ENCODE results near the gene ITSN1. TPM values are rescaled to one million over a fixed set of nuclear protein-coding genes. Genes with fewer than 3 reads are reported as not detected.
"Not testable (repeated sequence)": the region's sequence is repeated elsewhere in the genome, so short reads cannot be mapped to it uniquely, and the experiment has no call there.

The ITSN1 gene
- total RNA-seq, 1 experiment from 2014 or later, result 42.6 TPM

DNA sequence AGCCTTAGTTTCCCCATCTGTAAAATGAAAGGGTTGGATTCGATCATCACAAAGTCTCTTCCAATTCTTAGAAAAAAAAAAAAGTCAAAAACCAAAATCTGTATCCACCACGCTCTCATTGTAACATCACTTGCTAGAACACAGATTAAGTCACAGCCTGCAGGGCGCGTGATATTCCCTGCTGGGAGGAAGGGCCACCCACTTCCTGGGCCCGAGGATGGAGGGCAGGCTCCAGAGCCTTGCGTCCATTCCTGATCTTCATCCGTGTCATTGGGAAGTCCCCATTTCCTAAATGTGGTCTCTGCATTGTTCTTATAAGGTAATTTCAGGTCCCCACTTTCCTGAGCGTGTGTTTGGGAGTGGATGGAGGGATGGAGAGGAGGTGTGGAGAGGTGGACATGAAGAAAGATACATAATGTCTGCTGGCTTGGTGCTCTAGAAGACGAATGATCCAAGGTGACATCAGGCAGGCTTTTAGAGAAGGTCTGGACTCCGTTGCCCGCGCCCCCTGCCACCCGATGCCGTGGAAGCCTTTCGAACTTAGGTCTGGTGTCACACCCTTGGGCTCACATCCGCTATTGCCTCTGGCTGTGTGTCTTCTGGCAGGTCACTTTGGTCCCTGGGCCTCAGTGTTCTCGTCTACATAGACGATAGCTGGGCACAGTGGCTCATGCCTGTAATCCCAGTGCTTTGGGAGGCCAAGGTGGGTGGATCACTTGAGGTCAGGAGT, 217.2 kb downstream of the ITSN1 start:
- BruUV-seq (replicated peaks), result no TSS peak
- intact Hi-C loops (cut with micrococcal nuclease), result no loop called here
- peaks cover 7% of the 10 kb centered on the region for H3K4me1 Mint-ChIP-seq (ENCODE audit: insufficient read depth, unreplicated experiment)
- no peaks in the 10 kb centered on the region for H3K36me3 Mint-ChIP-seq (ENCODE audit: insufficient read depth, unreplicated experiment)
- TF ChIP-seq, protein P1, sequence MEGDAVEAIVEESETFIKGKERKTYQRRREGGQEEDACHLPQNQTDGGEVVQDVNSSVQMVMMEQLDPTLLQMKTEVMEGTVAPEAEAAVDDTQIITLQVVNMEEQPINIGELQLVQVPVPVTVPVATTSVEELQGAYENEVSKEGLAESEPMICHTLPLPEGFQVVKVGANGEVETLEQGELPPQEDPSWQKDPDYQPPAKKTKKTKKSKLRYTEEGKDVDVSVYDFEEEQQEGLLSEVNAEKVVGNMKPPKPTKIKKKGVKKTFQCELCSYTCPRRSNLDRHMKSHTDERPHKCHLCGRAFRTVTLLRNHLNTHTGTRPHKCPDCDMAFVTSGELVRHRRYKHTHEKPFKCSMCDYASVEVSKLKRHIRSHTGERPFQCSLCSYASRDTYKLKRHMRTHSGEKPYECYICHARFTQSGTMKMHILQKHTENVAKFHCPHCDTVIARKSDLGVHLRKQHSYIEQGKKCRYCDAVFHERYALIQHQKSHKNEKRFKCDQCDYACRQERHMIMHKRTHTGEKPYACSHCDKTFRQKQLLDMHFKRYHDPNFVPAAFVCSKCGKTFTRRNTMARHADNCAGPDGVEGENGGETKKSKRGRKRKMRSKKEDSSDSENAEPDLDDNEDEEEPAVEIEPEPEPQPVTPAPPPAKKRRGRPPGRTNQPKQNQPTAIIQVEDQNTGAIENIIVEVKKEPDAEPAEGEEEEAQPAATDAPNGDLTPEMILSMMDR (IDR thresholded peaks at IDR 0.05; ENCODE audit: unreplicated experiment), result no peak
- ChIA-PET CTCF (interaction anchor here (0.6 kb wide), 1 partner anchor 36 kb away, joined by 3 read pairs; no protein-coding TSS in a partner anchor), POLR2A (no interaction called here)
- no peak overlapping the region for H3K4me3 Mint-ChIP-seq (ENCODE audit: unreplicated experiment)
- H3K9me3 Mint-ChIP-seq (ENCODE audit: unreplicated experiment), result no peaks in the 10 kb centered on the region
- no peak for DNase-seq (ENCODE audit: unreplicated experiment)
- H3K27me3 Mint-ChIP-seq (ENCODE audit: insufficient read depth, unreplicated experiment), result no peaks in the 10 kb centered on the region
- no peak overlapping the region for H3K27ac Mint-ChIP-seq (ENCODE audit: low read depth, unreplicated experiment)

DNA sequence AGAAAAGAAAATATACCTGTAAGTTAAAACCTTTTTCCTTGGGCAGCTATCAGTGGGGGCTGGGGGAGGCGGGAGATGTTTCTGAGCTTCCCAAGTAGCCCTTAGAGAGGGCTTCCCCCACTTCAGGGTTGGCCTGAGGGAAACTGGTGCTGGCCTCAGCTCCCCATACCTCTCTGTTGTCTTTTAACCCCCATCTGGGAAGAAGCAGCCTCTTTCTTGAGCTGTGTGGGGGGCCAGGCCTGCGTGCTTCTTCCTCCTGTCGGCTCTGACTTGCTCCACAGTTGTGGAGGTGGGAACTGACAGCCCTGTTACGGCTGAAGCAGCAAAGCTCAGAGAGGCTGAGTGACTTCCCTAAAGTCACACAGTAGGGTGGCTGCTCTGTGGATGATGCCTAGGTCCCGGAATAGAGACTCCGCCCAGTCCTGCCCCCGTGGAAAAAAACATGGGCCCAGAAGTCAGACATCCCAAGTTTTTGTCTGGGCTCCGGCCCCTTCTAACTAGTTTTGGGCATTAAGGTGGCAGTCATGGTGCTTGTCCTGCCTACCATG, 218.1 kb downstream of the ITSN1 start:
- BruUV-seq (replicated peaks), result no TSS peak
- H3K4me1 Mint-ChIP-seq (ENCODE audit: insufficient read depth, unreplicated experiment), result no peaks in the 10 kb centered on the region
- intact Hi-C loops (cut with micrococcal nuclease), result no loop called here
- H3K36me3 Mint-ChIP-seq (ENCODE audit: insufficient read depth, unreplicated experiment), result no peaks in the 10 kb centered on the region
- POLR2A ChIA-PET, result no interaction called here
- TF ChIP-seq, protein P1 (IDR thresholded peaks at IDR 0.05; ENCODE audit: unreplicated experiment), result no peak
- no peaks in the 10 kb centered on the region for H3K9me3 Mint-ChIP-seq (ENCODE audit: unreplicated experiment)
- H3K27me3 Mint-ChIP-seq (ENCODE audit: insufficient read depth, unreplicated experiment), result no peaks in the 10 kb centered on the region
- DNase-seq (ENCODE audit: unreplicated experiment), result no peak
- H3K4me3 Mint-ChIP-seq (ENCODE audit: unreplicated experiment), result no peak overlapping the region
- no peak overlapping the region for H3K27ac Mint-ChIP-seq (ENCODE audit: low read depth, unreplicated experiment)
- CTCF ChIA-PET, result interaction anchor here (0.6 kb wide), 1 partner anchor 35 kb away, joined by 3 read pairs; no protein-coding TSS in a partner anchor

DNA sequence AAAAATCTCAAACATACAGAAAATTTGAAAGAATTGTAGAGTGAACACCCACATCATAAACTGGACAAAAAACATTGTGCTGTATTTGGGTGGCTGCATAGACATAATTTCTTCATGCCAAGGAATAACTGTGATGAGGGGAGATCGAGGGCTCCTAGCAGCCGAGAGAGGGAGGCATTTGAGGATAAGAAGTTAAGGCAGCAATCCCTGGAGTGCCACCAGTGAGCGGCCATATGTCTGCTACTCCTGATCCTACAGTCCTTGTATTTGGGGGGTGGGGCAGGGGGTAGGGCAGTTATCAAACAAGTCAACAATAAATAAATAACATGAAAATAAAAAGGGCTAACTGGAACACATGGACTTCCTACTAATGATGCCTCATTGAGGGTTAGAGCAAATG, 218.8 kb downstream of the ITSN1 start:
- TF ChIP-seq, protein P1 (IDR thresholded peaks at IDR 0.05; ENCODE audit: unreplicated experiment), result no peak
- DNase-seq (ENCODE audit: unreplicated experiment), result no peak
- no TSS peak for BruUV-seq (replicated peaks)
- no peak overlapping the region for H3K4me3 Mint-ChIP-seq (ENCODE audit: unreplicated experiment)
- CTCF ChIA-PET, result no interaction called here
- no peaks in the 10 kb centered on the region for H3K9me3 Mint-ChIP-seq (ENCODE audit: unreplicated experiment)
- no peak overlapping the region for H3K27ac Mint-ChIP-seq (ENCODE audit: low read depth, unreplicated experiment)
- no peaks in the 10 kb centered on the region for H3K27me3 Mint-ChIP-seq (ENCODE audit: insufficient read depth, unreplicated experiment)
- no peaks in the 10 kb centered on the region for H3K36me3 Mint-ChIP-seq (ENCODE audit: insufficient read depth, unreplicated experiment)
- POLR2A ChIA-PET, result no interaction called here
- no peaks in the 10 kb centered on the region for H3K4me1 Mint-ChIP-seq (ENCODE audit: insufficient read depth, unreplicated experiment)
- intact Hi-C loops (cut with micrococcal nuclease), result no loop called here

GRCh38 chr21:33863191-33863590, 220.9 kb downstream of the ITSN1 start:
- H3K27me3 Mint-ChIP-seq (ENCODE audit: insufficient read depth, unreplicated experiment); intact Hi-C loops (cut with micrococcal nuclease); H3K36me3 Mint-ChIP-seq (ENCODE audit: insufficient read depth, unreplicated experiment); H3K27ac Mint-ChIP-seq (ENCODE audit: low read depth, unreplicated experiment); CTCF ChIA-PET; BruUV-seq (replicated peaks); H3K4me1 Mint-ChIP-seq (ENCODE audit: insufficient read depth, unreplicated experiment); H3K4me3 Mint-ChIP-seq (ENCODE audit: unreplicated experiment); H3K9me3 Mint-ChIP-seq (ENCODE audit: unreplicated experiment); POLR2A ChIA-PET; DNase-seq (ENCODE audit: unreplicated experiment): not testable (repeated sequence)

Measured in MCF 10A (cell line).